CD4-positive, alpha-beta T cell treated with Interferon alpha-2 for 1 hour (primary cell): Measurements from ENCODE around the gene C17orf114.
A peak's percentile ranks its signal among the peaks of the same experiment; 100 is the strongest.
"Not testable (repeated sequence)": the region's sequence is repeated elsewhere in the genome, so short reads cannot be mapped to it uniquely, and the experiment has no call there.

Experiments
- DNase-seq, 2 donors: peaks; one replicate each; pipeline ENCODE4 v3.0.0-alpha.2; 2020 to 2022

C17orf114 gene

DNA sequence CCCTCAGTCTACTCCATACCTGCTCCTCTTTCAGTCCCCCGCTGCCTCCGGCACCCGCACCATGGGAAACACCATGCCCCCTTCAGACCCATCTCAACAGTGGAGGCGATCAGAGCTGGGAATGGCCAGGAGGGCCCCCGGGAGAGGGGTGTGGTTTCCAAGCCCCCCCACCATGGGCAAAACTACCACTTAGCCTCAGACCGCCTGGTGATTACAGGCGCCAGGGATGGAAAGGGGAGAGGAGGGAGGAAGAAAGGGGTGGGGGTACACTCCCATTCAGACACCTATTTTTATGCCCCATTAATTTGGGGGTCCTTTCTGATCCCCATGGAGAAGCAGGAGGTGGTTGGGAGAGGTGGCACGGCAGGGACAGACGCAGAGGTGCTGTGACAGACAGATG lies at the start of gene C17orf114:
Gene C17orf114, minus strand, starts transcription at position 101 of the 400 bp plus-strand sequence.
- no peak for DNase-seq

DNA sequence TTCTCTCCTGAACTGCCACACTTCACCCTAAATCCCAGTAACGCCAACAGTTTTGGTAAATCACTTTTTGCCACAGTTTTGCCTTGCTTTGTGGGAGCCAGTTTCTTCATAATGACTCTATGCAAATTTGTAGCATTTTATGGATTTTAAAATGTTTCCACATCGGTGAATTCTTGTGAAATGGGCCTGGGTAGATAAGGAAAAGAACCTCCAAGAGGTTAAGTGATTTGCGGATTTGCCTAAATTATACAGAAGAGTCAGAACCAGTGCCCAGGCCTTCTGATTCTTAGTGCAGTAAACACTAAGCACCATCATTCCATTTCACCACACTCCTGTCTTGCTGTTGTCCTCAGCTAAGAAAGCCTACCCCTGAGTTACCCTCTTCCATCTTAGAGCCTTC lies 49.0 kb upstream of the C17orf114 start:
- DNase-seq, result no peak

DNA sequence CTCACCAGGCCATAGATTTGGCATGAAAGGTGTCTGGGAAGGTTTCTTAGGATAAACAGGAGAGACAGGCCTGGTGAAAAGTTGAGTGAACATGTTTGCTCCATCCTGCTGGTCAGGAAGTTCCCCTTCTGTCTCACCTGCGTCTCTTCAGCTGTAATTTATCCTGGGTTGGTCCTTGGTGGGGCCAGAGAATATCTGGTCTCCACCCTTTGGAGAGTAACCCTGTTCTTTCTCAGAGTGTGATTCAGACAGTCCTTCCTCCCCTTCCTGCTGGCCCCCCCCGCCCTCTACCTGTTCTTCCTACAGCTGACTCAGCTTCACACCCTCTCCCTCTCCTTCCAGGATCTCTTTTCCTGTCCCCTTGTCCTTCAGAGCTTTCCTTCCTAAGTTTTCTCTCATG lies 48.1 kb upstream of the C17orf114 start:
- DNase-seq, result no peak

DNA sequence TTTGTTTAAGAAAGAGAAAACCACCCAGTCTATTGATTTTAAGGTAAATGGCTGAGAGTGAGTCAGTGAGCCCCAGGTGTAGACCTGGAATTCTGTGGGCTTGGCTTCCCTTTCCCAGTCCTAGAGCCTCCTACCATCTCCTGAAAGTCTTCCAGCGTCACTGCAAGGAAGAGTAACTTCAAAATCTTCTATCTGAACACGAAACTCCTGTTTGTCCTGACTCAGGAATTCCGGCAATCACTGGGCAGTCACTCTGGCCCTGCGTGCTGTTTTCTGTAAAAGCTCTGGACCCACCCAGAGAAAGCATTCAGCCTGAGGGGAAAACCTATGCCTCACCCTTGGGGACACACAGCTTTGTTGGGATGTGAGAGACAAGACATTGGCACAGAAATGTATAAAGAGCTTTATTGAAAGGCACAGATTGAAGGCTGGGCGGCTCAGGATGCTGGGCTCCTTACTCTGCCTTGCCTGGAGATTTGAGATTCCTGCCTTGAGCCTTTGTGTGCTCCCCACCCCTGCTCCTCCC lies 46.9 kb upstream of the C17orf114 start:
- DNase-seq, result no peak

DNA sequence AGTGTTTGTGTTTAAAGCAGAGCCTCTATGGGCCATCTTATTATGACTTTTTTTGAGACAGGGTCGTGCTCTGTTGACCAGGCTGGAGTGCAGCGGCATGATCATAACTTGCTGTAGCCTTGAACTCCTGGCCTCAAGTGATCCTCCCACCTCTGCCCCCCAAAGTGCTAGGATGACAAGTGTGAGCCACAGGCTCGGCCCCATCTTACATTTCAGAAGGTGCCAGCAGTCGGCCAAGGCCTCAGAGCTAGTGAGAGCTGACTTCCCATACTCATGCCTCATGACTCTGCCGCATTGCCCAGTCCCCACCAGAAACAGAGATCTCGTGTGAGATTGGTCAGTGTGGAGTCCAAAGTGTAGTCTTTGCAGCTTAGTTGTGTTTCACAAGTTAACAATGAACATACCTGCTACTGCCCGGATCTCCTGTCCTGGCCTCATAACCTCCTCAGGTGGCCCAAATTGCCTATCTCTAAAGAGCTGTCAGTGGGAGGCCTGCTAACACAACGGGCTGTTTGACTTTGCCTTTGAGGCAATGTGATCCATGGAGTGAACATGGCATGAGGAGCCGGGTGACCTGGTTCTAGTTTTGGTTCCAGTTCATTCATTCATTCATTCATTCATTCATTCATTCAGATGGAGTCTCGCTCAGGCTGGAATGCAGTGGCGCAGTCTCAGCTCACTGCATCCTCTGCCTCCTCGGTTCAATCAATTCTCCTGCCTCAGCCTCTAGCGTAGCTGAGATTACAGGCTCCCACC lies 44.7 kb upstream of the C17orf114 start:
- no peak for DNase-seq

DNA sequence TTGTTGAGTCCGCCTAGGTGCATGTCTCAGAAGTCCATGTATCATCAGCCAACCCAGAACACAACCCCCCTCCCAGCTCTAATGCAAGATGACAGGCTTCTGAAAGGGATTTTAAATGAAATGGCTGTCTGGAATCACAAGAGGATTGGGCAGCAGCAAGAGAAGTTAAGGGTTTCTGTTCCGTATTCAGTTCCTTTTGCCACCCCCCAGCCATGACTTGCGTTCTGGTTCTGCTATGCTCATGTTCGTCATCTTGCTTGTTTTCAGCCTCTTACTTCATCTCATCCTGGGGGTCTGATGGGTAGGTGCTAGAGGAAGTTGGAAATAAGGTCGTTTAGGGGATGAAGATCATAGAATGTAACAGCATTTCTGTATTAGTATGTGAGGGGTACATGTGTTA lies 43.0 kb upstream of the C17orf114 start:
- DNase-seq, result peak; percentile 7 to 41

DNA sequence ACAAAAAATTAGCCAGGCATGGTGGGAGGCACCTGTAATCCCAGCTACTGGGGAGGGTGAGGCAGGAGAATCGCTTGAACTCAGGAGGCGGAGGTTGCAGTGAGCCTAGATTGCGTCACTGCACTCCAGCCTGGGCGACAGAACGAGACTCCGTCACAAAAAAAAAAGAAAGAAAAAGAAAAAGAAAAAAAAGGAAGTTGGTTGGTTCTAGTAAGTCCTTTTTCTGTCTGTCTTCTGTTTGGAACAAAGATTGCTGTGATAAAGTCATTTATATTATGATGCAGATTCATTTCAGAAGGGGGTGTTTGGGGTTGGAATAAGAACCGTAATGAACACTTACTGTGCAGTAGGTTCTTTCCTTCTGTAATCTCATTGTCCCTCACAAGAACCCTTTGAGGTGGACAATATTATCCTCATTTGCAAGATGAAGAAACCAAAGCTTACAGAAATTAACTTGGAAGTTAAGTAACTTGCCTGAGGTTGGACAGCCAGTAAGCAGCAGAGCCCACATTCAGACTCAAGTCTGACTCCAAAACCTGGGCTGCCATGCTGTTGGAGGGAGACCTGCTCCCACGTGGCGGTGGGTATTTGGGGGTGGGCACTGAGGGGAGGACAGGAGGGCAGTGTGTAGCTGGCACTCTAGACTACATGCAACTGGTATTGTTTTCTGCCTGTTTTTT lies 41.3 kb upstream of the C17orf114 start:
- DNase-seq, result no peak

DNA sequence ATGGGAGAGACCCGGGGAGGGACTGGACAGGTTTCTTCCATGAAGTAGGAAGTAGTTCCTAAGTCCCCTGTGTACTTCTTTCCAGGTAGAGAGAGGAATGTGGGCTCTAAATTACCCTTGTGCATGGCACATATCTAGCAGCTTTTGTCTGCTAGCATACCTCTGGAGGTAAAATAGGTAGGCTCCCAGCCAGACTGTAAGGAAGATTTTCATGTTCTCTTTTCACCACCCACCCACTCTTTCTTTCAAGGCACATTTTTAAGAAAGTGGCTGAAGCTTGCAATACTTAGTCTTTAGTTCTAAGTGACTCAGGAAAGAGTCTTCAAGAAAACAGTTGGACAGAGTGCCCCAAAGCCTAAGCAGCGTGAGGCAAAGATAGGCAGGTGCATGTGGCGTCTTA lies 40.2 kb upstream of the C17orf114 start:
- no peak for DNase-seq

DNA sequence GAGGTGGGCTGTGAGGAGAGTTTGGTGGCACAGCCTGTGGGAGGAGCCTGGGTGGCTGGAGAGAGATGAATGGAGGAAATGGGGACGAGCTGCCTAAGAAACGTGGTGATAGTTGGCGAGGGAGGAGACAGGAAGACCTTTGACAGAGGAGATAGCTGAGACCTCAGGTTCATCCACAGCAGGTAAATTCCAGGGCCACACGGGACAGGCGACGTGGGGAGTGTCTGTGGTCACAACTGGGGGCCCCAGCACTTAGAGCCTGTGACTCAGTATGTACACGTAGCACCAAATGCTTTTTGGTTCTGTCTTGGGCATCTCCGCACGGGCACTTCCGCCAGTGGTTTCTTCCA lies 38.7 kb upstream of the C17orf114 start:
- peak in 1 of 2 donors; percentile 8 for DNase-seq

DNA sequence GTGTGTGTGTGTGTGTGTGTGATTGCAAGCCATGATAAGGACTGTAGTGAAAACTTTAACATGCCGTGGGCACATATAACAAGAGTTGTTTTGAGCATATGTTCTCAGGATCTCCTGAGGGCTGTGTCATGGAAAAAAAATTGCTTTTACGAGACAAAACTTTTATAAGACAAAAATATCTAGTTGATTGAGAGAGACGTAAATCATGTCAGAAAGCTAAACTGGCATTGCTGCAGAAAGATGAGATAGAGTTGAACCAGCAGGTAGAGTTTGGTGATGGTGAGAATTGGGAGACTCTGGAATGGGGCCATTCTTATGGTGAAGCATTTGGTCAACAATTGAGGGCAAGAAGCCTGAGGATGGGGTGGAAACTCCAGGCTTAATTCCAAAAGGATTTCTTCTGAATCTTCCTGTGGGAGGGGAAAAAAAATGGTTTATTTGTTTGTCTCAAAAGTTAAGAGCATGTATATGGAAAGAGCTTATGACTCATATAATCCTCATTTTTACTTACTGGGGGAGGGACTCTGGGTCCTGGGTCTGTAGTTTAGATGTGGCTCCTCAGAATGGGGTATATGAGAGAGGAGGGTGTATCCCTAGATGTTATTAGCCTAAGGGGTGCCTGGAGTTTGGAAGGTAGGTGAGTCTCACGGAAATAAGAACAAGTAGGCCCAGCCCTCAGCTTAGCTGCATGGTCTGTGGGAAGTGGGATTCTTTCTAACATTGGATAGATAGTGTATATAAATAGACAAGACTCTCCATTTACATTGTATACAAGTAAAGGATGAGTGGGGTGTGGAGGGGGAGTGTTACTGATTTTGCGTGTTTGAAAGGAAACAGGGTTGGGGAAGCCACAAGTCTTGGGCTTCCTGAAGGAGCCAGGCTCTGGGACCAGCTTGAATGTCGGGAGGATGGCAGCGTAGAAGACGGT lies 38.1 kb upstream of the C17orf114 start:
- no peak for DNase-seq

DNA sequence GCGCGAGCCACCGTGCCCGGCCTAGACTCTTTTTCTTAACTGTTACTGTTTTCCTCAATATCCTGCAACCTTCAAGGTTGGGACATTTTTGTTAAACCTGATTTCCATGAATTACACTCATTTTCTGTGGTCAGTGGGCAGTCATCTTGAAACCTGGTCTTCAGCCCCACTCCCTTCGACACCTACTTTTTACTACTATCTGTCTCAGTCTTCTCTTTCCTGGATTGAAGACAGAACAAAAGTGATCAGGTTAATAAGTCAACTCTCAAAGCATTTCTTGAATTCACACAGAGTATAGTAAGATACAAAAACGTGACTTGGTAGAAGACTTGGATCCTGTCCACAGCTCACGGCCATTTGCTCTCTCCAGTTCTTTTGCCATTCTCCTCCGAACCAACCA lies 37.1 kb upstream of the C17orf114 start:
- DNase-seq, result no peak

DNA sequence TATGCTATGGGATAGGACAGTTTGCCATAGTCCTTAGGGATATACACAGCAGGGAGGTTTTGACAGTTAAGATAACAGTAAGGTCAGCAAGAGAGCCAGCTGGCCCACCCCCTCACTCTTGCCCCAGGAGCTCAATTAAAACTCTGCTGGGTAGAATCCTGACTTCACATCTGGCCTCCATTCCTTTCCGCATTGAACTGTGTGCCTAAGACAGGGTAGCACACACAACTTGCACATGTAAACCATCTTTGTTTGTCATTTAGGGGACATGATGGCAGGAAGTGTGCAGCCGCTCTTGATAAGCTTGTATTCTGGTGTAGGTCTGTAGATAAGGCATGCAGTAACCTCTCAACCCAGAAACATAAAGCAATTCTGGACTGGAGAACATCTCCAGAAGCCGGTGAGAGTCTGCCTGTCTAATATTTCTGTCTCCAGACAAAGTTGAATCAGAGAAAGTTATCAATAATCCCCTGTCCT lies 36.2 kb upstream of the C17orf114 start:
- DNase-seq, result no peak

DNA sequence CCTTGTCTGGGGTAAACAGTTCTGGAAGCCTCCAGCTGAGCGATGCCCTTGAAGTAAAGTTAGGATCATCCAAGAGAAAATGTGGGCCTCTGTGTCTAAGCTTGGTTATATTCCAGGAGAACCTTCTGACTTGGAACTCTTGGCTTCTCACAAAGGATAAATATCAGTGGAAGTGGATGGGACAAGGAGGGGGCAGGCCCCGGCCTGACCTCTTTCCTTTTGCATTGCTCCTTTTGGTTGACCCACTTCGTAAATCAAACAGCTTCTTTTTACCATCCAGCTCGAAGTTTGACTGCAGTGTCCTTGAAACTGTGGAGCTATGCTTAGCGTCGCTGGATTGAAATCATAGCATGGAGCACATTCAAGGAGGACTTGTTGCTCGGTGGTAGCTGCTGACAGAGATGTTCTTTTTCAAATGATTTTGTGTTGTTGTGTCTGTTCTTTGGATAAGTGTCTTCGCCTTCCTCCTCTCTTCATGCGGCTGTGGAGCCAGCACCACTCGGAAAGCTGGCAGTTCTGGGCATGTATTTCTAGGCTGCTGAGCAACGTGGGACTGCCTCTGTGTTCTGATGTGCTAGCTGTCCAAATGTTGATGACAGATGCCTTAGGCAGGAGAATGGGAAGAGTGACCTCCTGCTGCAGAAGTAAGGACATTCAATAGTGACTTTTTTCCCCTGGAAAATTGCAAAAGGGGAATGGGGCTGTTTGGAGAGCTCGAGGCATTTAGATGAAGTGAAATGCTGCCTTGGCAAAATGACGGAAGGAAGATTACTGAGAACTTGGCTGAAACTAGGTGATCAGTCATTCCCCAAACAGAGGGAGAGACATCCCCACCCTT lies 35.6 kb upstream of the C17orf114 start:
- no peak for DNase-seq

DNA sequence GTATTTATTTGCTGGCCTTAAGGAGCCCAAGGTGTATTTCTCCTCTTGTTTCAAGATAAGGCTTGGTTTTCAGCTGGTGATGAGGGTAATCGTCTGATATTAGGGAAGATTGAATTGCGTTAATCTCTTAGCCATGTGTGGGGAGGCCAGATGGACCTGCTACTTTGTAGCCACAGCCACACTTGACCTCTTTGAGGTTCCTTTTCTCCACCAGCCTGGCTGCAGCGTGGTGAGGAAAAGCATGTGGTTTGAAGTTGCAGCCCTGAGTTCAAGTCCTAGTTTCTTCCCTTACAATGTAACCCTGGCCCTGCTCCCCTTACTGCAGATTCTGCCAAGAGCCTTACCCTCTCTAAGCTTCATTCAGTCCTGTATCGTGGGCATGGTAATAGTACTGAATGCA lies 34.1 kb upstream of the C17orf114 start:
- DNase-seq, result no peak

DNA sequence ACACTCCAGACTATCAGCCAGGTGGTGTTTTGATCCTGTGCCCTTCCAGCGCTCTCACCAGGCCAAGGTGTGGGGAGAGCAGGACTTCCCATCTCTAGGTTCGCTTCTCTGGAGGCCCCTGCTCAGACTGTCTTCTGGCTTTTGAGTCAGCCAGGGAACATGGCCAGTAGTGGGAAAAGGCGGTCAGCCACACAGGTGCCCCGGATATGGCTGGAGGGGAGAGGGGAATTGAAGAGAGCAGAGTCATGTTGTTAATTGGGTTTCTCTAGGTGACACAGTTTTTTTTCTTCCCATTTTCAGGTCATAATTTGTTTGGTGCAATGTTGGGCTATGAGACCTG lies 32.5 kb upstream of the C17orf114 start:
- no peak for DNase-seq

DNA sequence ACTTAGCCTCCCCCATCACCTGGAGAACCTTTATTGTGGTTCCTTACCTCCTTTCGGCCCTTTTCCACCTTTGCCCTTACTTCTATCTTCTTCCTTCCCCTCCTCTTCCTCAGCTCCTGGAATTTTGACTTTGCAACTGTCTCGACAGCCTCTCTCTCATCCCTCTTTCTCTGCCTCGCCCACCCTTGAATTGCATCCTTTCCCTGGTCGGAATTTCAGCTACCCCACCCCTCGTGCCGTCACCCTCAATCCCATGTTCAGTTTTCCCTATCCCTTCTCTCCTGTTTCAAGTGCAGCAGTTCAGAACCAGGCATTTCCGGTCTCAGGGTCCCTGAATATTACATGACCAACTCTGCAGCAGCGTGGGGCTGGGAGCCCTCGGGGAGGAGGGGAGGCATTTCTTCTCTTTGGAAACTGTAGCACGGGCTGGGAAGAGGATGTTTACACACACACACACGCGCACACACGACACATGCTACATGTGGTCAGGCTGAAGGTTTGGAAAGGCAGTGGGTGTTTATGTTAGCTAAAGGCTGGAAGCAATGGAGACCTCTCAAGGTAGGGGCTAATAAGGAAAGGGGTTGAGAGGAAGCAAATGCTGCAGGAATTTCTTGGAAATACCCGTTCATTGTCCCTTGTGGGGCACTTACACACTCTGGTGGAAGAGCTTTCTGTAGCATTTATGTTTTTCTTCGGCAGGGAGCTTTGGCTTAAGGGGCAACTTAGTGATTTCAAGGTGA lies 32.0 kb upstream of the C17orf114 start:
- DNase-seq, result peak in 1 of 2 donors; percentile 10

DNA sequence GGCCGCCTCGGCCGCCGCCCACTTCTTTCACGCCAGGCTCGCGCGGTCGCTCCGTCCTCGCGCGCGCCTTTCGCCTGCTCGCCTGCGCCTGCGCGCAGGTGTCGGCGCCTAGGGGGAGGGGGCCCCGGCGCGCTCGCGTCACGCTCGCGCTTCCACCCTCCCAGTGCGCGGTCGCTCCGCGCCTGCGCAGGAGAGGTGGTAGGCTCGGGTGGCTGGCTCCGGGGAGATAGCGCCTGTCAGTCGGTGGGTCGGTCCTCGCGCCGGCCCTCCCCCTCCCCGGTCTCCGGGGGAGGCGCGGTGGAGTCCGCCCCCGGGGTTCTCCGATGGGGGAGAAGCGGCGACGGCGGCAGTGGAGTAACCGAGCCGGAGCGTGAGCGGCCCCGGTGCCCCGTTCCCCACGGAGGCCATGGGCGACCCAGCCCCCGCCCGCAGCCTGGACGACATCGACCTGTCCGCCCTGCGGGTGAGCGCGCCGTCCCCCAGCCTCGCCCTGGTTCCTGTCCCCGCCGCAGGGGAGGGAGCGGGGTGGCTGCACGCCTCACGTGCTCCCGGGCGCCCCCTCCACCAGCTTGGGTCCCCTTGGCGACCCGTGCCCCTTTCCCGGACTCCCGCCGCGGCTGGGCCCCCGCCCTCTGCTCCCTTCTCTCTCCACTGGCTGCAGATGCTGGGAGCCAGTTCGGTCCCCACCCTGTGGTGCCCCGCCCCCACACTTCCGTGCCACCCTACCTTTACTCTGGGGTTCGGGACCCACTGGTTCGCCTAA lies 31.2 kb upstream of the C17orf114 start, which contains the start of gene MINK1:
Gene MINK1, plus strand, starts transcription at position 163 of the 763 bp plus-strand sequence. Its CDS starts 244 bp downstream, at position 407.
- DNase-seq, result peak; percentile 93 to 95

DNA sequence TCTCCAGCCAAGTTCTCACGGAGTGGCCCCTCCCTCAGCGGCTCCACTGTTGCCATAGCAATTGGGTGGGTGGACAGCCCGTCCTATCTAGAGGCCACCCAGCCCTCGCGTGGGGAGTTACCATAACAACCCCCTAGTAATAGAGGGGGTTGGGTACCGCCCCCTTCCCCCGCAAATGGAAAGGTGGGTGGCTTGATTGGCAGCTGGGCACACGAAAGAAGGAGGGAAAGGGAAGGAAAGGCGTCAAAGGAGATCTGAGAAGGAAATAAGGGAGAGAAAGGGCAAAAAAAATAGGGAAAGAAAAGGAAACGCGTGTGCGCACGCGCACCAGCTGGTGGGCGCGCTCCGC lies 30.7 kb upstream of the C17orf114 start:
- not testable (repeated sequence) for DNase-seq

DNA sequence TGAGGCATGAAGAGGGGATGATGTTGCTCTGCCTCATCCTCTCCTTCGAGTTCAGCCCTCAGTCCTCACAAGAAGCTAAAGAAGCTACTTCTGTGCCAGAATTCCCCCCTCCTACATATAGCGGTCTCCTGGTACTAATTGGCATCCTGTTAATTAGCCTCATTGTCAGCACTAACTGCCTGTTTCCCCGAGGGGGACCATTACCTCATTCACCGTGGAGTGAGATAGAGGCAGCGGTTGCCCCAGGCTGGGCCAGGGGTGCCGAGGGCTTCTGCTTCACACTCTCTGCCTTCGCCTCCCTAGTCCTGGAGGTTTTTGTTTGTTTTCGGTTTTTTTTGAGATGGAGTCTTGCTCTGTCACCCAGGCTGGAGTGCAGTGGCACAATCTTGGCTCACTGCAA lies 25.3 kb upstream of the C17orf114 start:
- DNase-seq, result no peak

DNA sequence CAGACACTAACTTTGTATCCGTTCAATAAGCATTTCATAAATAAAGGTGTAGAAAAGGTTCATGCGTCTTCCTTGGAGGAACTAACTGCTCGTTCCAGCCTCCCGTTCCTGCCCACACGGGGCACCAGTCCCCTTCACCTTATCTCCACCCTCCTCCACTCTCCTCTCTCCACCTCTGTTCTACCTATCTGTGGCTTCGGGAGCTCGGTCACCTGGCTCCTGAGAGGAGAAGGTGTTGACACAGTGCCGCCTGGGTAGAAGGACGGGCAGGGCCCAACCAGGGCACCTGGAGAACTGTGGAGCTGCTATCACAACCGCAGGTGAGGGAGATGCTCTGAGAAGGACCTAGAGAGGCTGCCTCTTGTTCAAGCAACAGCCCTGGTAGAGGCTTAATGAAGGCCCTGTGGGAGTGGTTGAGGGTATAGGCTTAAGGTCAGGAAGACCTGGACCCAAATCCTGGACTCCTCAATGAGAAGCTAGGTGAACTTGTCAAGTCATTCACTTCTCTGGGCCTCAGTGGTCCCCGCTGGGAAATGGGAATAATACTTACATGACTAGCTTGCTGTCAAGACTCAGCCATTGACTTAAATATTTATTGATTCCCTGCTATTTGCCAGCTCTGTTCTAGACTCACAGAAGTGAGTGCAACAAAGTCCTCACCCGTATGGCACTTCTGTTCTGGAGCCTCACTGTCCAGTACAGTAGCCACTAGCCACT lies 21.4 kb upstream of the C17orf114 start:
- no peak for DNase-seq
